NK-92 treated with Interleukin-12 subunit alpha and Interleukin-12 subunit beta, amount 100 ng/mL, for 24 hours (cell line): ENCODE measurements around the gene ZBP1.

Experiments
- DNase-seq: peaks from one replicate; lab custom pipeline; 2025; lab: John Stamatoyannopoulos, UW

ZBP1 gene

GRCh38 chr20:57658447-57658832 lies 38.2 kb upstream of the ZBP1 start:
- no peak for DNase-seq

- DNase-seq = no peak
These were observed 37.6 kb upstream of the ZBP1 start for GRCh38 chr20:57657535-57658446.

GRCh38 chr20:57656821-57657534 lies 36.8 kb upstream of the ZBP1 start:
- DNase-seq = no peak

GRCh38 chr20:57656252-57656820 lies 36.1 kb upstream of the ZBP1 start:
- no peak for DNase-seq

GRCh38 chr20:57655809-57656155 lies 35.6 kb upstream of the ZBP1 start:
- no peak for DNase-seq

GRCh38 chr20:57654998-57655808 lies 35.0 kb upstream of the ZBP1 start:
- no peak for DNase-seq

GRCh38 chr20:57654363-57654997 lies 34.3 kb upstream of the ZBP1 start:
- peak; percentile 17 for DNase-seq

GRCh38 chr20:57653910-57654309 lies 33.7 kb upstream of the ZBP1 start:
- DNase-seq = no peak

- DNase-seq = no peak
These were observed 33.3 kb upstream of the ZBP1 start for GRCh38 chr20:57653546-57653900.

- no peak for DNase-seq
These were observed 32.6 kb upstream of the ZBP1 start for GRCh38 chr20:57652606-57653545.

GRCh38 chr20:57651881-57652605 lies 31.8 kb upstream of the ZBP1 start:
- DNase-seq = no peak

GRCh38 chr20:57650756-57651483 lies 30.7 kb upstream of the ZBP1 start:
- DNase-seq = no peak

GRCh38 chr20:57650266-57650665 lies 30.0 kb upstream of the ZBP1 start:
- no peak for DNase-seq

- DNase-seq = no peak
These were observed 29.4 kb upstream of the ZBP1 start for GRCh38 chr20:57649617-57650015.

- no peak for DNase-seq
These were observed 28.8 kb upstream of the ZBP1 start for GRCh38 chr20:57648878-57649616.

GRCh38 chr20:57647933-57648785 lies 27.9 kb upstream of the ZBP1 start:
- DNase-seq = no peak
